PFSK-1 (cell line): ENCODE data around the gene ISM1.

Experiments
- POLR2AphosphoS5 ChIP-seq: IDR thresholded peaks from 2 replicates; pipeline ENCODE4 v1.6.1; 2012; ENCODE audit warnings: low read depth, mild to moderate bottlenecking, control low read depth, low read length, moderate library complexity
- REST ChIP-seq, 2 experiments: IDR thresholded peaks; 2 replicates each; pipeline versions ENCODE4 v1.6.1 to v1.8.0; 2011 to 2012; ENCODE audit warnings: low read depth in 2 of 2, low read length in 2 of 2, control low read depth in 1 of 2, inconsistent platforms in 1 of 2, mild to moderate bottlenecking in 1 of 2, moderate library complexity in 1 of 2; ENCODE audit not compliant: insufficient read depth in 1 of 2
- SIN3A ChIP-seq: IDR thresholded peaks from 2 replicates; pipeline ENCODE4 v1.6.1; 2012; ENCODE audit warnings: mild to moderate bottlenecking, low read length, moderate library complexity, borderline replicate concordance; ENCODE audit not compliant: insufficient read depth
- TAF1 ChIP-seq: IDR thresholded peaks from 2 replicates; pipeline ENCODE4 v1.6.1; 2012; ENCODE audit warnings: low read length, control low read depth, borderline replicate concordance; ENCODE audit not compliant: insufficient read depth

- TF ChIP-seq POLR2AphosphoS5 (no peak), REST (IDR thresholded peaks at IDR 0.05; ENCODE audit: insufficient read depth in 1 of 2, low read depth in 2 of 2, low read length in 2 of 2) (no peak), TAF1 (no peak), SIN3A (no peak)
Observed at GRCh38 chr20:13223736-13224520, 2.9 kb downstream of the ISM1 start.
